PC-9 (cell line): ENCODE results near the gene KCNJ8.
"Not testable (repeated sequence)": the region's sequence is repeated elsewhere in the genome, so short reads cannot be mapped to it uniquely, and the experiment has no call there.

ENCODE experiments used
- CTCF ChIP-seq: fragments of 200-600 bp; sonication (generic); conservative IDR thresholded peaks from 2 replicates; pipeline ENCODE4 v1.6.1; 2017; ENCODE audit warnings: mixed run types, antibody characterized with exemption, mild to moderate bottlenecking, moderate library complexity
- EZH2 ChIP-seq: fragments of 200-600 bp; sonication (generic); IDR thresholded peaks from 2 replicates; pipeline ENCODE4 v1.8.0; 2017; ENCODE audit warnings: antibody characterized with exemption, low read depth

GRCh38 chr12:21789687-21790086 lies 15.2 kb upstream of the KCNJ8 start:
- TF ChIP-seq CTCF, EZH2: not testable (repeated sequence)
